OCI-LY7 (cell line): ENCODE measurements around the gene WDR26. TPM values are rescaled to one million over a fixed set of nuclear protein-coding genes. Genes with fewer than 3 reads are reported as not detected.

Experiments used
- BruUV-seq: library from RNA; stranded (reverse); fragments of 400-500 nt; replicated peaks from 2 replicates; lab custom pipeline; 2021; lab: Mats Ljungman, UMichigan
- CTCF ChIA-PET: fragments of 300-600 bp; sonication (Branson Sonifier 250); formaldehyde crosslinking; loops from one replicate; lab custom pipeline; 2022; ENCODE audit warnings: antibody characterized with exemption; ENCODE audit not compliant: unreplicated experiment; lab: Charles Lee
- POLR2A ChIA-PET: fragments of 300-600 bp; sonication (Branson Sonifier 250); formaldehyde crosslinking; loops from one replicate; lab custom pipeline; 2022; ENCODE audit warnings: antibody characterized with exemption; lab: Charles Lee
- DNase-seq: peaks from one replicate; pipeline ENCODE4 v3.0.0-alpha.2; 2015; ENCODE audit warnings: low spot score
- H2AFZ ChIP-seq: fragments of 200-600 bp; sonication (generic), shearing (Covaris generic); 2 replicates; pipeline ENCODE4 v1.6.1; 2014; ENCODE audit warnings: mild to moderate bottlenecking, antibody characterized with exemption, low read length, moderate library complexity
- H3K27ac ChIP-seq: fragments of 200-600 bp; sonication (generic); 2 replicates; pipeline ENCODE4 v1.5.1; 2014; ENCODE audit warnings: mixed run types, low read depth, mild to moderate bottlenecking, moderate library complexity, low read length, inconsistent platforms; ENCODE audit not compliant: poor library complexity, severe bottlenecking
- H3K36me3 ChIP-seq: fragments of 200-600 bp; sonication (generic); 2 replicates; pipeline ENCODE4 v1.6.1; 2014; ENCODE audit warnings: mild to moderate bottlenecking, antibody characterized with exemption, low read length, moderate library complexity, mixed read lengths; ENCODE audit not compliant: insufficient read depth
- H3K4me1 ChIP-seq: fragments of 200-600 bp; sonication (generic); 2 replicates; pipeline ENCODE4 v1.5.1; 2014; ENCODE audit warnings: mild to moderate bottlenecking, low read length; ENCODE audit not compliant: insufficient read depth, poor library complexity, severe bottlenecking
- H3K4me2 ChIP-seq: fragments of 200-600 bp; sonication (generic); 2 replicates; pipeline ENCODE4 v1.6.1; 2014; ENCODE audit warnings: mild to moderate bottlenecking, low read length
- H3K4me3 ChIP-seq: fragments of 200-600 bp; sonication (generic); 2 replicates; pipeline ENCODE4 v1.5.1; 2014; ENCODE audit warnings: mild to moderate bottlenecking, low read depth, low read length; ENCODE audit not compliant: poor library complexity, severe bottlenecking
- H3K79me2 ChIP-seq: fragments of 200-600 bp; sonication (generic); 2 replicates; pipeline ENCODE4 v1.6.1; 2016; ENCODE audit warnings: low read depth, mild to moderate bottlenecking, low read length, moderate library complexity, mixed read lengths; ENCODE audit not compliant: insufficient read depth
- H3K9me2 ChIP-seq: fragments of 200-600 bp; sonication (generic); 2 replicates; pipeline ENCODE4 v1.6.1; 2016; ENCODE audit warnings: mild to moderate bottlenecking, low read length, mixed read lengths; ENCODE audit not compliant: insufficient read depth
- H3K9me3 ChIP-seq: fragments of 200-600 bp; sonication (generic); 2 replicates; pipeline ENCODE4 v1.6.1; 2014; ENCODE audit warnings: mild to moderate bottlenecking, mixed run types, low read length, mixed read lengths
- H4K20me1 ChIP-seq: fragments of 200-600 bp; sonication (generic); 2 replicates; pipeline ENCODE4 v1.6.1; 2014; ENCODE audit warnings: mild to moderate bottlenecking, antibody characterized with exemption, low read length, moderate library complexity, mixed read lengths; ENCODE audit not compliant: insufficient read depth
- EZH2phosphoT487 ChIP-seq: fragments of 200-600 bp; sonication (generic); IDR thresholded peaks from 2 replicates; pipeline ENCODE4 v1.6.1; 2018; ENCODE audit warnings: low read depth, borderline replicate concordance, mild to moderate bottlenecking, mixed run types, antibody characterized with exemption, low read length, moderate library complexity, mixed read lengths
- intact Hi-C: fragments of 100-400 bp; cut with micrococcal nuclease; formaldehyde crosslinking; loops from one replicate; pipeline ENCODE4 v1.10.0; 2022; ENCODE audit not compliant: unreplicated experiment
- total RNA-seq, 2 experiments: library from RNA; depleted of rRNA in 1 of 2; stranded (reverse); fragments of >200 nt in 1 of 2; shearing (Covaris generic) in 1 of 2; gene quantifications; 2 replicates each; pipeline ENCODE4 v1.2.3, GENCODE V29; 2014 to 2022
- TF ChIP-seq, protein P1 (sequence below): fragments of 200-600 bp; sonication (generic); conservative IDR thresholded peaks from 2 replicates; pipeline ENCODE4 v1.5.1; 2014; ENCODE audit warnings: mild to moderate bottlenecking, antibody characterized with exemption, low read length, moderate library complexity, mixed read lengths

Gene WDR26
- total RNA-seq, 2 experiments from 2014 or later = 32.0 to 77.5 TPM

DNA sequence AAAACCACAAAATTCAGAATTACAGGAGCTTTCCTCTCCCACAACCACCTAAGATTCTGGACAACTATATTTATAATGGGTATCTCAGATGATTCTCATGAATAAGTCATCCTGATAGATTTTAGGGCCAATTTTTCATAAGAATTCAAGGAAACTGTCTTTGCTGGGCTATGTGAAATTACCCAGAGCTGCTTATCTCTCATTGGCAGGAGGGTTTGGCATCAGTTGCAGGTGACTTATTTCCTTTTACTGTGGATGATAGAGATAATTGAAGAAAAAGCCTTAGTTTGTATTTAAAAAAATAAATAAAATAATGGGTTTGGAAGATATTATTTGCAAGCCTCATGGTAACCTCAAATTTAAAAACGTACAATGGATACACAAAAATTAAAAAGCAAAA, 38.2 kb upstream of the WDR26 start:
- H3K9me3 ChIP-seq = no peaks in the 10 kb centered on the region
- no peak for DNase-seq
- no peak overlapping the region for H3K4me3 ChIP-seq
- no peaks in the 10 kb centered on the region for H3K4me1 ChIP-seq
- no peak overlapping the region for H2AFZ ChIP-seq
- H4K20me1 ChIP-seq = no peaks in the 10 kb centered on the region
- H3K4me2 ChIP-seq = no peak overlapping the region
- ChIA-PET CTCF (no interaction called here), POLR2A (interaction anchor here (0.7 to 1.0 kb wide), 2 partner anchors 9 to 13 kb away, joined by 3 read pairs; no protein-coding TSS in a partner anchor)
- intact Hi-C loops = no loop called here
- H3K9me2 ChIP-seq = no peaks in the 10 kb centered on the region
- no TSS peak for BruUV-seq
- H3K36me3 ChIP-seq = no peaks in the 10 kb centered on the region
- H3K27ac ChIP-seq = no peak overlapping the region
- H3K79me2 ChIP-seq = no peaks in the 10 kb centered on the region
- TF ChIP-seq, protein P1, sequence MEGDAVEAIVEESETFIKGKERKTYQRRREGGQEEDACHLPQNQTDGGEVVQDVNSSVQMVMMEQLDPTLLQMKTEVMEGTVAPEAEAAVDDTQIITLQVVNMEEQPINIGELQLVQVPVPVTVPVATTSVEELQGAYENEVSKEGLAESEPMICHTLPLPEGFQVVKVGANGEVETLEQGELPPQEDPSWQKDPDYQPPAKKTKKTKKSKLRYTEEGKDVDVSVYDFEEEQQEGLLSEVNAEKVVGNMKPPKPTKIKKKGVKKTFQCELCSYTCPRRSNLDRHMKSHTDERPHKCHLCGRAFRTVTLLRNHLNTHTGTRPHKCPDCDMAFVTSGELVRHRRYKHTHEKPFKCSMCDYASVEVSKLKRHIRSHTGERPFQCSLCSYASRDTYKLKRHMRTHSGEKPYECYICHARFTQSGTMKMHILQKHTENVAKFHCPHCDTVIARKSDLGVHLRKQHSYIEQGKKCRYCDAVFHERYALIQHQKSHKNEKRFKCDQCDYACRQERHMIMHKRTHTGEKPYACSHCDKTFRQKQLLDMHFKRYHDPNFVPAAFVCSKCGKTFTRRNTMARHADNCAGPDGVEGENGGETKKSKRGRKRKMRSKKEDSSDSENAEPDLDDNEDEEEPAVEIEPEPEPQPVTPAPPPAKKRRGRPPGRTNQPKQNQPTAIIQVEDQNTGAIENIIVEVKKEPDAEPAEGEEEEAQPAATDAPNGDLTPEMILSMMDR = no peak
- no peak for TF ChIP-seq EZH2phosphoT487

DNA sequence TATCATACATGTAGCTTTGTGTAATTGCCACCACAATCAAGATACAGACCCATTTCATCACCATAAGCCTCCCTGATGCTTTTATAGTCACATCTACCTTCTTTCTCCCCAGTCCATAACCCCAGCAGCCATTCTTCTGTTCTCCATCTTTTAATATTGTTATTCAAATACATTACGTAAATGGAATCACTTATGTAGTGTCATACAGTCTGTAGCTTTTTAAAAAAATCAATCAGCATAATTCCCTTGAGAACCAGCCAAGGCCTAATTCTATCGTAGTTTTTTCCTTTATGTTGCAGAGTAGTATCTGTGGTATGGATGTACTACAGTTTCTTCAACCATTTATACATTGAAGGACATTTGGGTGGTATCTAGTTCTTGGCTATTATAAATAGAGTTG, 31.6 kb upstream of the WDR26 start:
- Histone ChIP-seq H3K4me3 (no peak overlapping the region), H3K9me3 (no peaks in the 10 kb centered on the region), H3K9me2 (no peaks in the 10 kb centered on the region), H3K36me3 (no peaks in the 10 kb centered on the region), H3K27ac (no peak overlapping the region), H4K20me1 (no peaks in the 10 kb centered on the region), H2AFZ (no peak overlapping the region), H3K4me1 (no peaks in the 10 kb centered on the region), H3K4me2 (no peak overlapping the region), H3K79me2 (no peaks in the 10 kb centered on the region)
- ChIA-PET POLR2A (interaction anchor here (0.6 to 0.7 kb wide), 3 partner anchors 9 to 1267 kb away, joined by 3 to 4 read pairs (median 3); no protein-coding TSS in a partner anchor), CTCF (interaction anchor here (1.0 kb wide), 1 partner anchor 9 kb away, joined by 3 read pairs; no protein-coding TSS in a partner anchor)
- DNase-seq = no peak
- intact Hi-C loops = no loop called here
- BruUV-seq = no TSS peak
- no peak for TF ChIP-seq EZH2phosphoT487
- TF ChIP-seq, protein P1 = no peak

DNA sequence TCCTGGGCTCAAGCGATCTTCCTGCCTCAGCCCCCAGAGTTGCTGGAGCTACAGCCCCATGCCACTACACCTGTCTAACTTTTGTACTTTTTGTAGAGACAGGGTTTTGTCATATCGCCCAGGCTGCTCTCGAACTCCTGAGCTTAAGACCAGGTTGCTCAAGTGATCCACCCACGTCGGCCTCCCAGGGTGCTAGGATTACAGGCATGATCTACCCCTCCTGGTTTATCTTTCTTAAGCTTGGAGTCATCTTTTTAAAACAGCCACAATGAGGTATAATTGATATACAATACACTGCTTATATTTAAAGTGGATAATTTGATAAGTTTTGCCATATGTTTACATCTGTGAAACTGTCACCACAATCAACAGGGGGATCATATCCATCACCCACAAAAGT, 25.4 kb upstream of the WDR26 start:
- no peak overlapping the region for H3K27ac ChIP-seq
- H3K36me3 ChIP-seq = no peaks in the 10 kb centered on the region
- no peaks in the 10 kb centered on the region for H3K9me2 ChIP-seq
- POLR2A ChIA-PET = interaction anchor here (0.6 kb wide), 2 partner anchors 116 to 170 kb away, joined by 3 to 4 read pairs; no protein-coding TSS in a partner anchor
- no TSS peak for BruUV-seq
- TF ChIP-seq, protein P1 = no peak
- TF ChIP-seq EZH2phosphoT487 = no peak
- no peaks in the 10 kb centered on the region for H3K9me3 ChIP-seq
- no peak overlapping the region for H3K4me2 ChIP-seq
- H3K4me1 ChIP-seq = no peaks in the 10 kb centered on the region
- intact Hi-C loops = no loop called here
- no peak for DNase-seq
- no peaks in the 10 kb centered on the region for H4K20me1 ChIP-seq
- H3K79me2 ChIP-seq = no peaks in the 10 kb centered on the region
- no peak overlapping the region for H2AFZ ChIP-seq
- CTCF ChIA-PET = interaction anchor here (0.5 to 1.1 kb wide), 2 partner anchors 16 to 319 kb away, joined by 3 to 8 read pairs; no protein-coding TSS in a partner anchor
- no peak overlapping the region for H3K4me3 ChIP-seq
